ENCODE data around the gene FAM76A.
"Not testable (repeated sequence)": the region's sequence is repeated elsewhere in the genome, so short reads cannot be mapped to it uniquely, and the experiment has no call there.

DNA sequence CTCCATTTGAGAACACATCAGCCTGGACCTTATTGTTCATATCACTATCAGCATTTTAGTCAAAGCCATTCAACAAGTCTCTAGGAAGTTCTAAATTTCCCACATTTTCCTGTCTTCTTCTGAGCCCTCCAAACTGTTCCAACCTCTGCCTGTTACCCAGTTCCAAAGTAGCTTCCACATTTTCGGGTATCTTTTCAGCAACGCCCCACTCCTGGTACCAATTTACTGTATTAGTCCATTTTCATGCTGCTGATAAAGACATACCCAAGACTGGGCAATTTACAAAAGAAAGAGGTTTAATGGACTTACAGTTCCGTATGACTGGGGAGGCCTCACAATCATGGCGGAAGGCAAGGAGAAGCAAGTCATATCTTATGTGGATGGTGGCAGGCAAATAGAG lies 44.2 kb upstream of the FAM76A start:
- TF ChIP-seq, protein P1, sequence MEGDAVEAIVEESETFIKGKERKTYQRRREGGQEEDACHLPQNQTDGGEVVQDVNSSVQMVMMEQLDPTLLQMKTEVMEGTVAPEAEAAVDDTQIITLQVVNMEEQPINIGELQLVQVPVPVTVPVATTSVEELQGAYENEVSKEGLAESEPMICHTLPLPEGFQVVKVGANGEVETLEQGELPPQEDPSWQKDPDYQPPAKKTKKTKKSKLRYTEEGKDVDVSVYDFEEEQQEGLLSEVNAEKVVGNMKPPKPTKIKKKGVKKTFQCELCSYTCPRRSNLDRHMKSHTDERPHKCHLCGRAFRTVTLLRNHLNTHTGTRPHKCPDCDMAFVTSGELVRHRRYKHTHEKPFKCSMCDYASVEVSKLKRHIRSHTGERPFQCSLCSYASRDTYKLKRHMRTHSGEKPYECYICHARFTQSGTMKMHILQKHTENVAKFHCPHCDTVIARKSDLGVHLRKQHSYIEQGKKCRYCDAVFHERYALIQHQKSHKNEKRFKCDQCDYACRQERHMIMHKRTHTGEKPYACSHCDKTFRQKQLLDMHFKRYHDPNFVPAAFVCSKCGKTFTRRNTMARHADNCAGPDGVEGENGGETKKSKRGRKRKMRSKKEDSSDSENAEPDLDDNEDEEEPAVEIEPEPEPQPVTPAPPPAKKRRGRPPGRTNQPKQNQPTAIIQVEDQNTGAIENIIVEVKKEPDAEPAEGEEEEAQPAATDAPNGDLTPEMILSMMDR (IDR thresholded peaks at IDR 0.05): not testable (repeated sequence)
- TF ChIP-seq EP300, POLR2AphosphoS5, POLR2A (IDR thresholded peaks at IDR 0.05): not testable (repeated sequence)

Data from upper lobe of left lung (tissue), 4 donors.